ENCODE measurements around the gene ITPR1. TPM values are rescaled to one million over a fixed set of nuclear protein-coding genes. Genes with fewer than 3 reads are reported as not detected.

Gene ITPR1
- polyA plus RNA-seq, 1 experiment, result 1.4 TPM

DNA sequence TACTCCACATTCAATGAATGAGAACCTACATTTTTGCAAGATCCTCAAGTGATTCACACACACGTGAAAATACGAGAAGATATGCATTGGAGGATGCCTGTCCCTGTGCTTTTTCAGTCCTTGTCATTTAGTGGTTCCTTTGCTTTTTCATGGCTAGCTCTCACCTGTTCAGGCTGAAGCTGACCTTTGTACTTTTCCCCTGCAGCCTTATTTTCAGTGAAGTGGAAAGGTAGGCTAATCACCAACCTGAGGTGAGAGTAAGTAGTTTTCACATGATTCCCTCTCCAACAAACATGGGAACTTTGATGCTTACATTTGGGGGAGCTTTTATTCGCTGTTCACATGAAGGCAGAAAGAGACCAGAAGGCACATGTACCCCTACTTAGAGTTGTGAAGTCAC lies 8.3 kb downstream of the ITPR1 start:
- no peak for TF ChIP-seq CTCF (IDR thresholded peaks at IDR 0.05; ENCODE audit: insufficient read depth, low read depth, low read length)
- ChIA-PET CTCF (no interaction called here), POLR2A (no interaction called here)

GRCh38 chr3:4501927-4502326 lies 8.8 kb downstream of the ITPR1 start:
- TF ChIP-seq CTCF (IDR thresholded peaks at IDR 0.05; ENCODE audit: insufficient read depth, low read depth, low read length), result no peak
- H3K36me3 ChIP-seq (ENCODE audit: control insufficient read depth, insufficient read depth, low read length), result no peaks in the 10 kb centered on the region
- POLR2A ChIA-PET, result no interaction called here
- H3K4me3 ChIP-seq (ENCODE audit: low read depth, low read length), result no peak overlapping the region
- H3K27me3 ChIP-seq (ENCODE audit: control insufficient read depth, insufficient read depth, low read length), result no peaks in the 10 kb centered on the region
- CTCF ChIA-PET, result no interaction called here
- no peak for DNase-seq (ENCODE audit: low read depth)

More for the DNA sequence above, 8.3 kb downstream of the ITPR1 start:
- Histone ChIP-seq H3K27me3 (ENCODE audit: control insufficient read depth, insufficient read depth, low read length) (no peaks in the 10 kb centered on the region), H3K36me3 (ENCODE audit: control insufficient read depth, insufficient read depth, low read length) (no peaks in the 10 kb centered on the region), H3K4me3 (ENCODE audit: low read depth, low read length) (no peak overlapping the region)
- DNase-seq (ENCODE audit: low read depth), result no peak

DNA sequence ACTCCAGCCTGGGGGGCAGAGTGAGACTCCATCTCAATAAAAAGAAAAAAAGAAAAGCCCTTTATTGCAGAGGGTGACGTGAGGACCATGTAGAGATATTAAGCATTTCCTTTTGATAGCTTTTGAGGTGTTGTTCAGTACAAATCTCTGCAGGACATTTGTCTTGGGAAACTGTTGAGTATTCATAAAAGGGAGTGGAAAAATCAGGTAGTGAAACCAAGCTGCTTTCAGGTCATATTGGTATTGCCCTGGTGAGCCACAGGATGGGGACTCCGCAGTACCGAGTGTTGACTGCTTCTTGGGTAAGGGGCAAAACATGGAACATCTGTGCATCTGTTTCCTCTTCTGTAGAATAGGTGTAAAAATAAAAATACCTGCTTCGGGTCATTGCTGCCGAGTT lies 9.9 kb downstream of the ITPR1 start:
- CTCF ChIA-PET, result no interaction called here
- no peak for DNase-seq (ENCODE audit: low read depth)
- Histone ChIP-seq H3K4me3 (ENCODE audit: low read depth, low read length) (no peak overlapping the region), H3K27me3 (ENCODE audit: control insufficient read depth, insufficient read depth, low read length) (no peaks in the 10 kb centered on the region), H3K36me3 (ENCODE audit: control insufficient read depth, insufficient read depth, low read length) (no peaks in the 10 kb centered on the region)
- POLR2A ChIA-PET, result no interaction called here
- no peak for TF ChIP-seq CTCF (IDR thresholded peaks at IDR 0.05; ENCODE audit: insufficient read depth, low read depth, low read length)

GRCh38 chr3:4504340-4505261 lies 11.5 kb downstream of the ITPR1 start:
- Histone ChIP-seq H3K36me3 (ENCODE audit: control insufficient read depth, insufficient read depth, low read length) (no peaks in the 10 kb centered on the region), H3K4me3 (ENCODE audit: low read depth, low read length) (no peak overlapping the region), H3K27me3 (ENCODE audit: control insufficient read depth, insufficient read depth, low read length) (no peaks in the 10 kb centered on the region)
- TF ChIP-seq CTCF (IDR thresholded peaks at IDR 0.05; ENCODE audit: insufficient read depth, low read depth, low read length), result no peak
- DNase-seq (ENCODE audit: low read depth), result no peak
- POLR2A ChIA-PET, result no interaction called here
- CTCF ChIA-PET, result interaction anchor here (0.9 to 1.1 kb wide), 2 partner anchors 17 to 522 kb away, joined by 3 read pairs; no protein-coding TSS in a partner anchor

DNA sequence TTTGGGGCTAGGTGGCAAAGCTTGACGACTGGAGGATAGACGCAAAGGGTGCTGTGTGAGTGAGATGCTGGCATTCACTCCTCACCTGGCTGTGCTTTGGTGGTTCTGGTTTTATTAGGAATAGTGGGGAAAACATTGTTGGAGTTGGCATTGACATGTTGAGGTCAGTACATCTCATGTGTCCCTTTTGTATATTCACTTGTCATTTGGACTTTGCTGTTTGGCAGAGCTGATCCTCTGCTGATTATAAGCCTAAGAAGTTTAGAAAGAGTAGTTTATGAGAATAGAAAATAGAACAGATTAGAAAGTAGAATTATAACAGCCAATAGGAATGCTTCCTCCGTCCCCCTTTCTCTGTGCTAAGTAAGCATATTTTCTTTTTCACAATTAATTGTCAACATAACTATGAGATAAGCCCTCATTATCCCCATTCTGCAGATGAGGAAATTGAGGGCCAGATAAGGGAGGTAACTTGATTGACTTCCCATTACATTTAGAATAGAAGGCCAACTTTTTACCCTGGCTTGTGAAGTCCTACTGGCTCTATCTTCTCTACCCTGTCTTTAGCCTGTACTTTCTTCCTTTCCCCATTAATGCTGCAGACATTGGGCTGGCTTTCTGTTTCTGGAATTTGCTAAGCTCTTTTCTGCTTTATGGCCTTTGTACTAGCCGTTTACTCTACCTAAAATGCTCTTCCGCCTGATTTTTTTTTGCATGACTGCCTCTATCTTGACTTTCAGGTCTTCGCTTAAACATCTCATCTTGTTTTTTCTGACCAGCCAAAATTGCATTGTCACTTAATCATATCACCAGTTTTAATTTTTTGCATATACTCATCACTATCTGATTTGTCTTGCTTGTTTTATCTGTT lies 12.8 kb downstream of the ITPR1 start:
- POLR2A ChIA-PET, result no interaction called here
- TF ChIP-seq CTCF (IDR thresholded peaks at IDR 0.05; ENCODE audit: insufficient read depth, low read depth, low read length), result no peak
- Histone ChIP-seq H3K27me3 (ENCODE audit: control insufficient read depth, insufficient read depth, low read length) (no peaks in the 10 kb centered on the region), H3K4me3 (ENCODE audit: low read depth, low read length) (no peak overlapping the region), H3K36me3 (ENCODE audit: control insufficient read depth, insufficient read depth, low read length) (no peaks in the 10 kb centered on the region)
- DNase-seq (ENCODE audit: low read depth), result no peak
- CTCF ChIA-PET, result interaction anchor here (1.1 kb wide), 1 partner anchor 18 kb away, joined by 3 read pairs; no protein-coding TSS in a partner anchor
